AG09309 (cell line): ENCODE results near the gene KDF1.

Experiments
- DNase-seq: peaks from one replicate; pipeline ENCODE4 v3.0.0-alpha.2; 2010; ENCODE audit warnings: low read depth
- H3K4me3 ChIP-seq: 2 replicates; pipeline ENCODE4 v1.5.1; 2011; ENCODE audit warnings: mild to moderate bottlenecking, low read depth, low read length, moderate library complexity; ENCODE audit not compliant: control insufficient read depth
- CTCF ChIP-seq: IDR thresholded peaks from 2 replicates; pipeline ENCODE4 v1.5.1; 2011; ENCODE audit warnings: mild to moderate bottlenecking, low read depth, low read length, inconsistent platforms; ENCODE audit not compliant: insufficient read depth, control insufficient read depth; ENCODE audit errors: missing control alignments

Gene KDF1

GRCh38 chr1:26999440-26999987, 39.2 kb upstream of the KDF1 start:
- peak; percentile 16 for TF ChIP-seq CTCF
- peak; percentile 94 for DNase-seq
- no peak overlapping the region for H3K4me3 ChIP-seq

- DNase-seq, result no peak
- no peak for TF ChIP-seq CTCF
- H3K4me3 ChIP-seq, result no peak overlapping the region
Measured at GRCh38 chr1:26998429-26999300, 38.4 kb upstream of the KDF1 start.

- peak overlapping the region; percentile 92 for H3K4me3 ChIP-seq
- no peak for DNase-seq
- no peak for TF ChIP-seq CTCF
Measured at GRCh38 chr1:26996665-26997064, 36.4 kb upstream of the KDF1 start.

GRCh38 chr1:26996024-26996423, 35.8 kb upstream of the KDF1 start:
- H3K4me3 ChIP-seq, result peak overlapping the region; percentile 92
- no peak for DNase-seq

GRCh38 chr1:26994787-26995517, 34.7 kb upstream of the KDF1 start:
- no peak for TF ChIP-seq CTCF
- no peak for DNase-seq
- H3K4me3 ChIP-seq, result peak overlapping the region; percentile 92

More at GRCh38 chr1:26996024-26996423, 35.8 kb upstream of the KDF1 start:
- TF ChIP-seq CTCF, result no peak

- no peak for DNase-seq
- TF ChIP-seq CTCF, result no peak
- H3K4me3 ChIP-seq, result peak overlapping the region; percentile 92
Measured at GRCh38 chr1:26994020-26994786, 33.9 kb upstream of the KDF1 start.
